Stimulated activated naive CD8-positive, alpha-beta T cell treated with anti-CD3 and anti-CD28 coated beads, Interleukin-15, Interleukin-2, amounts not matched to agents 100 ng/mL and 50 ng/mL, for 24 hours (primary cell): ENCODE results near the gene TLE2.

ENCODE experiments used
- H3K27ac Mint-ChIP-seq: one replicate; pipeline ENCODE4 v1.8.0; 2021; ENCODE audit warnings: mild to moderate bottlenecking, mixed read lengths
- H3K27me3 Mint-ChIP-seq: one replicate; pipeline ENCODE4 v1.8.0; 2021; ENCODE audit warnings: mixed read lengths
- H3K36me3 Mint-ChIP-seq: one replicate; pipeline ENCODE4 v1.8.0; 2021; ENCODE audit warnings: low read depth, mixed read lengths
- H3K4me1 Mint-ChIP-seq: one replicate; pipeline ENCODE4 v1.8.0; 2021; ENCODE audit warnings: low read depth, mixed read lengths
- H3K4me3 Mint-ChIP-seq: one replicate; pipeline ENCODE4 v1.8.0; 2021; ENCODE audit warnings: mild to moderate bottlenecking, mixed read lengths
- H3K9me3 Mint-ChIP-seq: one replicate; pipeline ENCODE4 v1.8.0; 2021; ENCODE audit warnings: mixed read lengths

TLE2 gene

DNA sequence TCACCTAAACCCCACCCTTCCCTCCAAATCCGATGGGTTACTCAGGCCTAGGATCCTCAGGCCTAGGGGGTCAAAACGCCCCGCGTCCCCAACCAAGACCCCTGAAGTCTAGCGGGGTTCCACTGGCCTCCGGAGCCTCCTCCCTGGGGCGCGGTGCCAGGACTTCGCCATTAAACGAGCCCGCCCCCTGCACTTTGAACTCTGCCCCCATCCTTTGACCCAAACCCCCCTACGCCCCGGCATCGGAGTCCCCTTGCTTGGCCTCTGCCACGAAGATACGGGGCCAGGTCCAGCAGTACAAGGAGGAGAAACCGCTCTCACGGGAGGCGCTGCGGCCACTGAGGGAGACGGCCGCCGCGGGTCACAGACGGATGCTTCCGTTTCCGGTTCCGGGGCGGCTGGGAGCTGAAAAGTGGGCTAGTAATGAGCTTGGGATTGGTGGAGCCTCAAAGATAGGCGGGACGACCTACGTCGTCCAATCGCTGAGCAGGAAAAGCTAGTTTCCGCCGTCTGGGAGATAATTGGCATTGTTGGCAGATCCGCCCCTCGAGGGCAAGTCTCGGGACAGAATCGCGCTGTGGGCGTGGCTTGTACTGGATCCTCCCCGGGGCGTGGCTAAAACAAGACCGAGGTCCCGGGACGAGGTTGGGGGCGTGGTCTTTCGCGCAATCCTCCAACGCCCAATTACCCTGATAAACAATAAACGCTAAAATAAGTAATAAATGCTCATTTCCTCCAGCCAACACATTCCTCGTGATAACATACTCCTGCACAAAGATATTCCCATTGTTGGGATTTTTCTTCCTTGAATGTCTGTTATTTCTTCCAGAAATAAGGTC is 78.6 kb downstream of the TLE2 start:
- peaks cover 23% of the 10 kb centered on the region for H3K4me1 Mint-ChIP-seq
- H3K36me3 Mint-ChIP-seq = peaks cover 9% of the 10 kb centered on the region
- H3K4me3 Mint-ChIP-seq = peak overlapping the region; percentile 95
- H3K27ac Mint-ChIP-seq = peak overlapping the region; percentile 94
- H3K9me3 Mint-ChIP-seq = no peaks in the 10 kb centered on the region
- H3K27me3 Mint-ChIP-seq = no peaks in the 10 kb centered on the region

DNA sequence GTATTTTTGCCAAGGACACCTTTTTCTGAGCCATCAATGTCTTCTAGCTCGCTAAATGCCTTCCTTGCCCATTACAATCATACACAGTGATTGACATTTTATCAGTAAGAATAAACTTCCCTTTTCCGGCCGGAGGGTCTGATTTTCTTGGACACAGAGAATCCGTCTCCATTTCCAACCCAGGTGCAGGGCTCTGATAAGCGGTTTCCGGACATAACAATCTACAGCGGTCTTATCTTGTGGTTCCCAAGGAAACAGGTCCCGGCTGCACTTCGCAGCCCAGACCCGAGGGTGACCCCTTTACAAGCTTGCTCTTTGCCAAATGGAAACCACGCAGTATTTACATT is 79.2 kb downstream of the TLE2 start:
- H3K9me3 Mint-ChIP-seq = no peaks in the 10 kb centered on the region
- peak overlapping the region; percentile 94 for H3K27ac Mint-ChIP-seq
- H3K4me1 Mint-ChIP-seq = peaks cover 26% of the 10 kb centered on the region
- peaks cover 9% of the 10 kb centered on the region for H3K36me3 Mint-ChIP-seq
- peak overlapping the region; percentile 95 for H3K4me3 Mint-ChIP-seq
- H3K27me3 Mint-ChIP-seq = no peaks in the 10 kb centered on the region
